CD4-positive, alpha-beta memory T cell (primary cell): ENCODE measurements around the gene SRRM2. TPM values are rescaled to one million over a fixed set of nuclear protein-coding genes. Genes with fewer than 3 reads are reported as not detected.

Experiments used
- CTCF ChIA-PET: fragments of 350-600 bp; sonication (Branson Sonifier 250); formaldehyde crosslinking; loops from one replicate; lab custom pipeline; 2021; ENCODE audit warnings: inconsistent platforms; ENCODE audit not compliant: partially characterized antibody; lab: Charles Lee
- POLR2A ChIA-PET: fragments of 350-600 bp; sonication (Branson Sonifier 250); formaldehyde crosslinking; loops from one replicate; lab custom pipeline; 2021; ENCODE audit not compliant: partially characterized antibody; lab: Charles Lee
- DNase-seq, 5 donors: peaks; one replicate each; pipeline versions ENCODE4 v3.0.0 to v3.0.0-alpha.2; 2020 to 2022; ENCODE audit warnings: mixed read lengths in 1 of 5
- H3K27ac ChIP-seq: one replicate; pipeline ENCODE4 v1.7.0; 2013; ENCODE audit warnings: low read depth, low read length
- H3K27me3 ChIP-seq: 2 replicates; pipeline ENCODE4 v1.7.0; 2013; ENCODE audit warnings: mild to moderate bottlenecking, low read length, moderate library complexity; ENCODE audit not compliant: insufficient read depth
- H3K36me3 ChIP-seq: 2 replicates; pipeline ENCODE4 v1.7.0; 2013; ENCODE audit warnings: mild to moderate bottlenecking, low read length, moderate library complexity; ENCODE audit not compliant: insufficient read depth
- H3K4me1 ChIP-seq: 2 replicates; pipeline ENCODE4 v1.7.0; 2013; ENCODE audit warnings: mild to moderate bottlenecking, low read length, moderate library complexity; ENCODE audit not compliant: insufficient read depth
- H3K4me3 ChIP-seq, 2 donors: one replicate each; pipeline ENCODE4 v1.7.0; 2013; ENCODE audit warnings: low read length in 2 of 2, mild to moderate bottlenecking in 1 of 2
- H3K9me3 ChIP-seq, 2 donors: one replicate each; pipeline ENCODE4 v1.7.0; 2013; ENCODE audit warnings: low read length in 2 of 2, control low read depth in 1 of 2; ENCODE audit not compliant: control insufficient read depth in 1 of 2
- H3K27ac Mint-ChIP-seq, 7 donors: one replicate each; pipeline ENCODE4 v1.8.0; 2020 to 2021; ENCODE audit warnings: mixed read lengths in 7 of 7, mild to moderate bottlenecking in 6 of 7, inconsistent platforms in 3 of 7, moderate library complexity in 3 of 7
- H3K27me3 Mint-ChIP-seq, 2 donors: one replicate each; pipeline ENCODE4 v1.8.0; 2020 to 2021; ENCODE audit warnings: mixed read lengths in 2 of 2
- H3K36me3 Mint-ChIP-seq, 2 donors: one replicate each; pipeline ENCODE4 v1.8.0; 2020 to 2021; ENCODE audit warnings: mixed read lengths in 2 of 2, inconsistent platforms in 1 of 2, mild to moderate bottlenecking in 1 of 2
- H3K4me1 Mint-ChIP-seq, 4 donors: one replicate each; pipeline ENCODE4 v1.8.0; 2020 to 2021; ENCODE audit warnings: mixed read lengths in 4 of 4, mild to moderate bottlenecking in 1 of 4
- H3K4me3 Mint-ChIP-seq, 8 donors: one replicate each; pipeline ENCODE4 v1.8.0; 2020 to 2021; ENCODE audit warnings: mixed read lengths in 8 of 8, mild to moderate bottlenecking in 7 of 8, moderate library complexity in 6 of 8, inconsistent platforms in 3 of 8
- H3K9me3 Mint-ChIP-seq, 8 donors: one replicate each; pipeline ENCODE4 v1.8.0; 2020 to 2021; ENCODE audit warnings: mixed read lengths in 8 of 8, mild to moderate bottlenecking in 5 of 8, inconsistent platforms in 3 of 8, moderate library complexity in 1 of 8
- intact Hi-C: fragments of 100-400 bp; cut with micrococcal nuclease; formaldehyde crosslinking; loops from one replicate; pipeline ENCODE4 v1.15.1; 2023
- polyA plus RNA-seq, 2 donors: library from polyadenylated mRNA; unstranded; fragments of 300-500 nt; fragmentation: Illumina TruSeq; gene quantifications; one replicate each; pipeline ENCODE4 v1.2.3, GENCODE V29; 2021
- total RNA-seq, 2 experiments: library from RNA; stranded (reverse); gene quantifications; one replicate each; pipeline ENCODE4 v1.2.3, GENCODE V29; 2021

SRRM2 gene
- total and polyA plus RNA-seq, 4 experiments from 2014 or later = 11.8 to 1,137 (median 625) TPM

- no peaks in the 10 kb centered on the region for H3K27me3 ChIP-seq
- ChIA-PET POLR2A (interaction anchor here (0.6 to 8.8 kb wide), 3 partner anchors 12 to 21 kb away, joined by 3 to 142 read pairs (median 7); partner anchors contain the start of gene SRRM2), CTCF (interaction anchor here (1.1 kb wide), 1 partner anchor 27 kb away, joined by 3 read pairs; no protein-coding TSS in a partner anchor)
- peaks cover 0 to 3% (median 0%) of the 10 kb centered on the region in 8 donors for H3K9me3 Mint-ChIP-seq
- peaks cover 28% of the 10 kb centered on the region for H3K4me1 ChIP-seq
- intact Hi-C loops = loop anchor here (10.0 kb wide), 1 partner anchor 239 kb away; the partner anchor contains the start of genes CEMP1 and PDPK1
- no peaks in the 10 kb centered on the region for H3K27me3 Mint-ChIP-seq
- peaks cover 32 to 79% of the 10 kb centered on the region in 2 donors for H3K36me3 Mint-ChIP-seq
- H3K4me3 ChIP-seq = no peak overlapping the region
- H3K36me3 ChIP-seq = peaks cover 46% of the 10 kb centered on the region
- DNase-seq = peak in 1 of 5 donors; percentile 26
- peaks cover 16 to 45% (median 36%) of the 10 kb centered on the region in 4 donors for H3K4me1 Mint-ChIP-seq
- H3K9me3 ChIP-seq = no peaks in the 10 kb centered on the region
- H3K27ac ChIP-seq = no peak overlapping the region
- H3K27ac Mint-ChIP-seq = peak overlapping the region in 4 of 7 donors; percentile 66 to 99 (median 76)
- peak overlapping the region in 2 of 8 donors; percentile 4 to 7 for H3K4me3 Mint-ChIP-seq
Measured at GRCh38 chr16:2773188-2773968, 20.9 kb downstream of the SRRM2 start.

- H3K36me3 ChIP-seq = peaks cover 37% of the 10 kb centered on the region
- H3K4me1 Mint-ChIP-seq = peaks cover 20 to 51% (median 43%) of the 10 kb centered on the region in 4 donors
Measured at GRCh38 chr16:2774161-2774891, 21.9 kb downstream of the SRRM2 start.

GRCh38 chr16:2775131-2775716 is 22.8 kb downstream of the SRRM2 start:
- intact Hi-C loops = loop anchor here (5.0 to 10.0 kb wide), 2 partner anchors 92 to 240 kb away; partner anchors contain the start of genes CEMP1 and PDPK1
- Mint-ChIP-seq H3K36me3 (peaks cover 23 to 60% of the 10 kb centered on the region in 2 donors), H3K9me3 (no peaks in the 10 kb centered on the region), H3K27me3 (no peaks in the 10 kb centered on the region), H3K4me1 (peaks cover 19 to 47% (median 38%) of the 10 kb centered on the region in 4 donors), H3K27ac (peak overlapping the region in 6 of 7 donors; percentile 36 to 99 (median 84)), H3K4me3 (peak overlapping the region; percentile 31 to 96 (median 93))
- no peak overlapping the region for H3K27ac ChIP-seq
- ChIA-PET CTCF (interaction anchor here (1.1 kb wide), 1 partner anchor 22 kb away, joined by 3 read pairs; no protein-coding TSS in a partner anchor), POLR2A (interaction anchor here (1.4 to 8.8 kb wide), 5 partner anchors 7 to 1069 kb away, joined by 3 to 142 read pairs (median 7); partner anchors contain the start of genes MAPK8IP3 and SRRM2)
- no peaks in the 10 kb centered on the region for H3K27me3 ChIP-seq
- H3K4me3 ChIP-seq = no peak overlapping the region
- no peaks in the 10 kb centered on the region for H3K9me3 ChIP-seq
- peaks cover 28% of the 10 kb centered on the region for H3K36me3 ChIP-seq
- DNase-seq = peak in 1 of 5 donors; percentile 6
- H3K4me1 ChIP-seq = peaks cover 38% of the 10 kb centered on the region

More at GRCh38 chr16:2774161-2774891, 21.9 kb downstream of the SRRM2 start:
- intact Hi-C loops = loop anchor here (10.0 kb wide), 1 partner anchor 240 kb away; the partner anchor contains the start of genes CEMP1 and PDPK1
- H3K9me3 Mint-ChIP-seq = peaks cover 0 to 3% (median 0%) of the 10 kb centered on the region in 8 donors
- DNase-seq = peak in 1 of 5 donors; percentile 29
- H3K27me3 ChIP-seq = no peaks in the 10 kb centered on the region
- no peak overlapping the region for H3K27ac ChIP-seq
- H3K4me1 ChIP-seq = peaks cover 37% of the 10 kb centered on the region
- peak overlapping the region in 2 of 8 donors; percentile 25 to 46 for H3K4me3 Mint-ChIP-seq
- ChIA-PET CTCF (interaction anchor here (1.1 kb wide), 1 partner anchor 28 kb away, joined by 3 read pairs; no protein-coding TSS in a partner anchor), POLR2A (interaction anchor here (1.4 to 8.8 kb wide), 3 partner anchors 17 to 1068 kb away, joined by 3 to 142 read pairs (median 7); partner anchors contain the start of genes MAPK8IP3 and SRRM2)
- H3K4me3 ChIP-seq = no peak overlapping the region
- H3K27ac Mint-ChIP-seq = peak overlapping the region in 5 of 7 donors; percentile 36 to 99 (median 57)
- H3K27me3 Mint-ChIP-seq = no peaks in the 10 kb centered on the region
- H3K36me3 Mint-ChIP-seq = peaks cover 27 to 69% of the 10 kb centered on the region in 2 donors
- H3K9me3 ChIP-seq = no peaks in the 10 kb centered on the region

- H3K27me3 ChIP-seq = no peaks in the 10 kb centered on the region
- Mint-ChIP-seq H3K4me1 (peaks cover 19 to 47% (median 38%) of the 10 kb centered on the region in 4 donors), H3K27ac (peak overlapping the region; percentile 54 to 99 (median 93)), H3K9me3 (no peaks in the 10 kb centered on the region), H3K36me3 (peaks cover 19 to 53% of the 10 kb centered on the region in 2 donors), H3K4me3 (peak overlapping the region; percentile 88 to 96 (median 93)), H3K27me3 (no peaks in the 10 kb centered on the region)
- CTCF ChIA-PET = interaction anchor here (1.1 kb wide), 1 partner anchor 22 kb away, joined by 3 read pairs; no protein-coding TSS in a partner anchor
- peaks cover 21% of the 10 kb centered on the region for H3K36me3 ChIP-seq
- POLR2A ChIA-PET = interaction anchor here (0.7 to 8.8 kb wide), 9 partner anchors 8 to 1070 kb away, joined by 3 to 142 read pairs (median 7); partner anchors contain the start of genes FLYWCH1, MAPK8IP3, PRSS33 and SRRM2
- no peaks in the 10 kb centered on the region for H3K9me3 ChIP-seq
- intact Hi-C loops = loop anchor here (5.0 to 10.0 kb wide), 2 partner anchors 91 to 241 kb away; partner anchors contain the start of genes CEMP1 and PDPK1
- peak overlapping the region; percentile 60 for H3K27ac ChIP-seq
- H3K4me3 ChIP-seq = peak overlapping the region; percentile 34 to 73
- DNase-seq = no peak
- peaks cover 38% of the 10 kb centered on the region for H3K4me1 ChIP-seq
Measured at GRCh38 chr16:2775765-2776499, 23.5 kb downstream of the SRRM2 start.

- ChIA-PET CTCF (interaction anchor here (1.1 kb wide), 1 partner anchor 23 kb away, joined by 3 read pairs; no protein-coding TSS in a partner anchor), POLR2A (interaction anchor here (0.7 to 8.8 kb wide), 15 partner anchors 9 to 257 kb away, joined by 3 to 142 read pairs (median 7); partner anchors contain the start of genes AMDHD2, FLYWCH1, FLYWCH2 and KCTD5)
- H3K27me3 Mint-ChIP-seq = no peaks in the 10 kb centered on the region
- no peaks in the 10 kb centered on the region for H3K9me3 ChIP-seq
- H3K4me3 Mint-ChIP-seq = peak overlapping the region; percentile 88 to 96 (median 93)
- DNase-seq = no peak
- H3K36me3 Mint-ChIP-seq = peaks cover 14 to 47% of the 10 kb centered on the region in 2 donors
- H3K9me3 Mint-ChIP-seq = no peaks in the 10 kb centered on the region
- intact Hi-C loops = loop anchor here (1.0 to 10.0 kb wide), 3 partner anchors 24 to 242 kb away; partner anchors contain the start of genes CEMP1, PDPK1 and SRRM2
- H3K4me1 ChIP-seq = peaks cover 38% of the 10 kb centered on the region
- H3K27me3 ChIP-seq = no peaks in the 10 kb centered on the region
- H3K27ac Mint-ChIP-seq = peak overlapping the region; percentile 54 to 99 (median 93)
- peak overlapping the region; percentile 34 to 73 for H3K4me3 ChIP-seq
- H3K4me1 Mint-ChIP-seq = peaks cover 18 to 47% (median 38%) of the 10 kb centered on the region in 4 donors
- H3K27ac ChIP-seq = peak overlapping the region; percentile 60
- H3K36me3 ChIP-seq = peaks cover 14% of the 10 kb centered on the region
Measured at GRCh38 chr16:2776500-2777139, 24.2 kb downstream of the SRRM2 start.
